Esophagus muscularis mucosa (tissue), 4 donors: ENCODE results near the gene ZBTB17. TPM values are rescaled to one million over a fixed set of nuclear protein-coding genes. Genes with fewer than 3 reads are reported as not detected.

Experiments
- DNase-seq: peaks from one replicate; pipeline ENCODE4 v3.0.0-alpha.2; 2017; ENCODE audit errors: extremely low spot score
- H3K27ac ChIP-seq, 4 donors: fragments of 200-600 bp; sonication (generic); replicated peaks in 1 of 4; 1 replicate in 3 of 4; 2 replicates in 1 of 4; pipeline ENCODE4 v1.5.1; 2016 to 2019; ENCODE audit warnings: mild to moderate bottlenecking in 1 of 4
- H3K27me3 ChIP-seq, 4 donors: fragments of 200-600 bp; sonication (generic); one replicate each; pipeline versions ENCODE4 v1.5.1 to v1.6.0; 2016 to 2019
- H3K36me3 ChIP-seq, 4 donors: fragments of 200-600 bp; sonication (generic); one replicate each; pipeline ENCODE4 v1.5.1; 2016 to 2019
- H3K4me1 ChIP-seq, 4 donors: fragments of 200-600 bp; sonication (generic); one replicate each; pipeline ENCODE4 v1.5.1; 2016 to 2019
- H3K4me3 ChIP-seq, 4 donors: fragments of 200-600 bp; sonication (generic); 1 replicate in 2 of 4; 2 replicates in 2 of 4; pipeline ENCODE4 v1.5.1; 2016 to 2019; ENCODE audit warnings: mild to moderate bottlenecking in 4 of 4, moderate library complexity in 1 of 4
- H3K9me3 ChIP-seq, 4 donors: fragments of 200-600 bp; sonication (generic); 1 replicate in 3 of 4; 2 replicates in 1 of 4; pipeline ENCODE4 v1.5.1; 2016 to 2019
- CTCF ChIP-seq, 3 experiments: fragments of 200-600 bp in 2 of 3; fragments of 450-650 bp in 1 of 3; sonication (generic) in 2 of 3; IDR thresholded peaks; one replicate each; pipeline ENCODE4 v1.5.1; 2017 to 2019; ENCODE audit warnings: antibody characterized with exemption in 3 of 3, mild to moderate bottlenecking in 2 of 3, moderate library complexity in 1 of 3
- EP300 ChIP-seq: sonication (generic); formaldehyde crosslinking; IDR thresholded peaks from one replicate; pipeline ENCODE4 v1.6.1; 2017; ENCODE audit warnings: antibody characterized with exemption
- POLR2A ChIP-seq: fragments of 450-650 bp; IDR thresholded peaks from one replicate; pipeline ENCODE4 v1.6.1; 2017; ENCODE audit warnings: antibody characterized with exemption, moderate library complexity, mild to moderate bottlenecking, low read depth
- POLR2AphosphoS5 ChIP-seq, 2 donors: sonication (generic); formaldehyde crosslinking; IDR thresholded peaks; one replicate each; pipeline ENCODE4 v1.6.1; 2017; ENCODE audit warnings: antibody characterized with exemption in 2 of 2
- WGBS: methylation state at CpG from one replicate; pipeline ENCODE4 v1.1.5; 2018; 5-methylcytosine and 5-hydroxymethylcytosine counted together
- intact Hi-C: fragments of 100-400 bp; cut with DNase I; formaldehyde crosslinking; loops from one replicate; pipeline ENCODE4 v1.15.1; 2023
- total RNA-seq, 4 donors: library from RNA; depleted of rRNA; stranded (reverse); fragments of >200 nt; gene quantifications; one replicate each; pipeline versions ENCODE4 v1.1.0 to v1.2.1, GENCODE V29; 2016

Gene ZBTB17
- total RNA-seq, 4 donors from 2014 or later = 29.5 to 40.8 (median 34.6) TPM

GRCh38 chr1:15935056-15935950, 40.6 kb downstream of the ZBTB17 start:
- intact Hi-C loops = no loop called here
- TF ChIP-seq EP300 = no peak
- TF ChIP-seq POLR2A = no peak
- TF ChIP-seq CTCF (IDR thresholded peaks at IDR 0.05) = no peak
- no peak for TF ChIP-seq POLR2AphosphoS5 (IDR thresholded peaks at IDR 0.05)
- Histone ChIP-seq H3K27ac (no peak overlapping the region), H3K9me3 (no peaks in the 10 kb centered on the region), H3K4me1 (peaks cover 4 to 28% (median 18%) of the 10 kb centered on the region in 4 donors), H3K4me3 (no peak overlapping the region), H3K27me3 (no peaks in the 10 kb centered on the region), H3K36me3 (peaks cover 61 to 100% (median 96%) of the 10 kb centered on the region in 4 donors)
- DNase-seq = no peak
- WGBS = 95% methylated on average over 20 of the region's 29 CpGs

GRCh38 chr1:15934211-15935055, 41.5 kb downstream of the ZBTB17 start:
- Histone ChIP-seq H3K27ac (no peak overlapping the region), H3K27me3 (no peaks in the 10 kb centered on the region), H3K4me1 (peaks cover 0 to 29% (median 15%) of the 10 kb centered on the region in 4 donors), H3K4me3 (no peak overlapping the region), H3K36me3 (peaks cover 62 to 100% (median 99%) of the 10 kb centered on the region in 4 donors), H3K9me3 (no peaks in the 10 kb centered on the region)
- no peak for DNase-seq
- intact Hi-C loops = no loop called here
- TF ChIP-seq EP300 = no peak
- no peak for TF ChIP-seq POLR2A
- TF ChIP-seq CTCF (IDR thresholded peaks at IDR 0.05) = no peak
- TF ChIP-seq POLR2AphosphoS5 (IDR thresholded peaks at IDR 0.05) = no peak
- 85% methylated on average over 22 of the region's 42 CpGs for WGBS

- H3K27me3 ChIP-seq = no peaks in the 10 kb centered on the region
- no peaks in the 10 kb centered on the region for H3K9me3 ChIP-seq
- H3K27ac ChIP-seq = no peak overlapping the region
- no peak overlapping the region for H3K4me3 ChIP-seq
- DNase-seq = no peak
- H3K4me1 ChIP-seq = peaks cover 0 to 29% (median 15%) of the 10 kb centered on the region in 4 donors
- intact Hi-C loops = no loop called here
- TF ChIP-seq EP300 = no peak
- TF ChIP-seq POLR2A = no peak
- TF ChIP-seq CTCF (IDR thresholded peaks at IDR 0.05) = no peak
- TF ChIP-seq POLR2AphosphoS5 (IDR thresholded peaks at IDR 0.05) = no peak
- peaks cover 69 to 100% (median 99%) of the 10 kb centered on the region in 4 donors for H3K36me3 ChIP-seq
- 97% methylated on average over 4 of the region's 5 CpGs for WGBS
These were observed 42.2 kb downstream of the ZBTB17 start for GRCh38 chr1:15933684-15934083.

GRCh38 chr1:15932612-15933011, 43.3 kb downstream of the ZBTB17 start:
- Histone ChIP-seq H3K27me3 (no peaks in the 10 kb centered on the region), H3K27ac (no peak overlapping the region), H3K36me3 (peaks cover 74 to 100% (median 98%) of the 10 kb centered on the region in 4 donors), H3K4me3 (no peak overlapping the region), H3K9me3 (no peaks in the 10 kb centered on the region), H3K4me1 (peaks cover 0 to 21% (median 14%) of the 10 kb centered on the region in 4 donors)
- no peak for DNase-seq
- 96% methylated on average over 8 of the region's 9 CpGs for WGBS
- intact Hi-C loops = no loop called here
- TF ChIP-seq POLR2AphosphoS5 (IDR thresholded peaks at IDR 0.05) = no peak
- no peak for TF ChIP-seq CTCF (IDR thresholded peaks at IDR 0.05)
